Measurements from ENCODE around the gene CD300H. TPM values are rescaled to one million over a fixed set of nuclear protein-coding genes. Genes with fewer than 3 reads are reported as not detected.

CD300H gene
- total RNA-seq, 1 donor from 2014 or later: not detected

DNA sequence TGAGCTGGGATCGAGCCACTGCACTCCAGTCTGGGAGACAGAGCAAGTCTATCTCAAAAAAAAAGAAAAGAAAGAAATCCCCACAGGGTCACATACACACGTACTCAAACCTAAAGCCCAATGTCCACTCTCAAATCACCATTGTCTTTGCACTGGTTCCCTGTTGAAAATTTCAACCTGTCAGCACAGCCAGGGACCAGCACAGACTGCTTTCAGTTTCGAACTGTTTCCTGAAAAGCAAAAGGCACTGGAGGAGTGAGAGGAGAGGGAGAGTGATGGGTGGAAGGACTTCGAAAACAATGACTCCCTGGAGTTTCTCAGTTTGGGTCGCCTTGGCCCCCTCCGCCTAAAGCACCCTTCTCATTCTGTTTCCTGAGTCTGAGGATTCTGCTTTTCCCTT, 12.4 kb downstream of the CD300H start:
- no peaks in the 10 kb centered on the region for H3K4me1 Mint-ChIP-seq (ENCODE audit: low read depth, unreplicated experiment)
- DNase-seq: no peak
- H3K36me3 Mint-ChIP-seq (ENCODE audit: unreplicated experiment): peaks cover 18% of the 10 kb centered on the region
- H3K27ac Mint-ChIP-seq (ENCODE audit: unreplicated experiment): no peak overlapping the region
- peaks cover 5% of the 10 kb centered on the region for H3K27me3 Mint-ChIP-seq (ENCODE audit: unreplicated experiment)
- no peak for TF ChIP-seq CTCF (IDR thresholded peaks at IDR 0.05; ENCODE audit: partially characterized antibody, unreplicated experiment)
- no peak overlapping the region for H3K4me3 Mint-ChIP-seq (ENCODE audit: unreplicated experiment)
- H3K9me3 Mint-ChIP-seq (ENCODE audit: unreplicated experiment): peaks cover 8% of the 10 kb centered on the region

DNA sequence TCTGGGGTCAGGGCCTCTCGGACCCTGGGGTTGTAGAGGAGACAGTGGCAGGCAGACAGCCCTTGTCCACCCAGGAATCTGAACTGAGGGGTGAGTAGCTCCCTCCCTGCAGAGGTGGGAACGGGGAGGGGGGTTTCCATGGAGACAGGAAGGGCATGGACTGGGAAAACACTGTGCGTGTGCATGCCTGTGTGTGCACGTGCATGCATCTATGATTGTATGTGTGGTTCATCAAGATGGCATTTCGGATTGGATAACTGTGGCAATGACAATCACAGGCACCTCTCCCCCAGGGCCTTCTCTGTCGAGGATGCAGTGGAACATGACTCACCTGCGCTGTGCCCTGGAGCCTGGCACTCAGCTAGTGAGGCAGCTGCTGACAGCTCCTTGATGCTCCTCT, 15.3 kb downstream of the CD300H start:
- no peak for TF ChIP-seq CTCF (IDR thresholded peaks at IDR 0.05; ENCODE audit: partially characterized antibody, unreplicated experiment)
- H3K27me3 Mint-ChIP-seq (ENCODE audit: unreplicated experiment): peaks cover 12% of the 10 kb centered on the region
- peaks cover 4% of the 10 kb centered on the region for H3K9me3 Mint-ChIP-seq (ENCODE audit: unreplicated experiment)
- no peak for DNase-seq
- H3K27ac Mint-ChIP-seq (ENCODE audit: unreplicated experiment): no peak overlapping the region
- peaks cover 9% of the 10 kb centered on the region for H3K36me3 Mint-ChIP-seq (ENCODE audit: unreplicated experiment)
- no peak overlapping the region for H3K4me3 Mint-ChIP-seq (ENCODE audit: unreplicated experiment)
- H3K4me1 Mint-ChIP-seq (ENCODE audit: low read depth, unreplicated experiment): no peaks in the 10 kb centered on the region

DNA sequence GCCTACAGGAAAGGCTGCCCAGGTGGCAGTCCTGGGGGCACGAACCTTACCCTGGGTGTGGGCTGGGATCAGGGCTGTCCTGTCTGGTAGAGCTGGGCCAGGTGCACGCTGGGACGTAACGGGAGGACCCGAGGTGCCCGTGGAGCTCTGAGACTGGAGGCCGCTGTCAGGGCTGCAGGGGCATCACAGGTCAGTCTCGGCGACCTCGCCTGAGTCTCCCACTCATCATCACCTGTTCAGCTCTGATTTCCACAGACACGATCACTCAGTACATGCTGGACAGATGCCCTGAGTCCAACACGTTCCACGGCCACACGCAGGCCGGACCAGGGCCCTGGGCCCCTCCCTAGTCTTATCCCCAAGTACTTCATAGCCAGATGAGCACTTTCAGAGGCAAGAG, 16.7 kb downstream of the CD300H start:
- peaks cover 4% of the 10 kb centered on the region for H3K9me3 Mint-ChIP-seq (ENCODE audit: unreplicated experiment)
- no peak for DNase-seq
- no peaks in the 10 kb centered on the region for H3K36me3 Mint-ChIP-seq (ENCODE audit: unreplicated experiment)
- H3K27ac Mint-ChIP-seq (ENCODE audit: unreplicated experiment): no peak overlapping the region
- peaks cover 15% of the 10 kb centered on the region for H3K27me3 Mint-ChIP-seq (ENCODE audit: unreplicated experiment)
- H3K4me3 Mint-ChIP-seq (ENCODE audit: unreplicated experiment): no peak overlapping the region
- no peak for TF ChIP-seq CTCF (IDR thresholded peaks at IDR 0.05; ENCODE audit: partially characterized antibody, unreplicated experiment)
- no peaks in the 10 kb centered on the region for H3K4me1 Mint-ChIP-seq (ENCODE audit: low read depth, unreplicated experiment)

DNA sequence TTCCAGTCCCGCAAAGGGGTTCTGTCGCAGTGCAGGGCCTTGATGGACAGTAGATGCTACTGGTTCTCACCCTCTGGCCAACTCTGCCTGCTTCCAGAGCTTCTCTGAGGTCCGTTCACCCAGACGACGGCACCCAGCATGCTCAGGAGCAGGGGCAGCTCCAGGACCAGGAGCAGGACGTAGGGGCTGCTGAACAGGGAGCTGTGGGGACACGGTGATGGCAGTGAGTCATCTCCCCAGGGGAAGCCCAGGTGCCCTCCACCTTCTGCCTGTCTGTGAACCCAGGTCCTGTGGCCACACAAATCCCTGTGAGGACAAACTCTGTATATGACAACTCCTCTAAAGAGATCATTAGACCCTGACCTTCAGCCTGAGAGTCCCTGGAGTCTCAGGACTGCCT, 18.0 kb downstream of the CD300H start:
- Mint-ChIP-seq H3K9me3 (ENCODE audit: unreplicated experiment) (peaks cover 4% of the 10 kb centered on the region), H3K36me3 (ENCODE audit: unreplicated experiment) (no peaks in the 10 kb centered on the region), H3K4me1 (ENCODE audit: low read depth, unreplicated experiment) (no peaks in the 10 kb centered on the region), H3K27me3 (ENCODE audit: unreplicated experiment) (peaks cover 18% of the 10 kb centered on the region), H3K27ac (ENCODE audit: unreplicated experiment) (no peak overlapping the region), H3K4me3 (ENCODE audit: unreplicated experiment) (no peak overlapping the region)
- no peak for TF ChIP-seq CTCF (IDR thresholded peaks at IDR 0.05; ENCODE audit: partially characterized antibody, unreplicated experiment)
- no peak for DNase-seq

DNA sequence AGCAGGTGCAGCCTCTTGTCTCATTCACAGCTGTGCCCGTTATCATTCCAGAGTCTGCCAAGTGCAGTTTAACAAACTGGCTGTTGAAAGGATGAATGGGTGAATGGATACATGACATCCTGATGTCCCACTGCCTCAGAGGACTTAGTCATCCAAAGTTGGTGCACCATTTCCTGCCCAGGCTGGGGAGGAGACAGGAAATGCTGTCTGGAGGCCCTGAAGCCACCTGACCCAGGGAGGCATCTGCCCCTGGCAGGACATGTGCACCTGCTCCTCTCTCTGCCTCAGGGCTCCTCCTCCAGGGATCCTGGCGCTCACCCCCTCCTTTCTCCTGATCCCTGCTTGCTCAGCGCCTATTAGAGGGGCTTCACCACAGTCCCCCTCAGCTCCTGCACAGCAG, 19.6 kb downstream of the CD300H start:
- no peak for DNase-seq
- Mint-ChIP-seq H3K4me3 (ENCODE audit: unreplicated experiment) (no peak overlapping the region), H3K36me3 (ENCODE audit: unreplicated experiment) (no peaks in the 10 kb centered on the region), H3K4me1 (ENCODE audit: low read depth, unreplicated experiment) (no peaks in the 10 kb centered on the region), H3K9me3 (ENCODE audit: unreplicated experiment) (peaks cover 4% of the 10 kb centered on the region), H3K27ac (ENCODE audit: unreplicated experiment) (no peak overlapping the region), H3K27me3 (ENCODE audit: unreplicated experiment) (peaks cover 21% of the 10 kb centered on the region)
- no peak for TF ChIP-seq CTCF (IDR thresholded peaks at IDR 0.05; ENCODE audit: partially characterized antibody, unreplicated experiment)
